CD4-positive, alpha-beta memory T cell (primary cell): ENCODE data around the gene IL17RC. TPM values are rescaled to one million over a fixed set of nuclear protein-coding genes. Genes with fewer than 3 reads are reported as not detected.

Source experiments
- CTCF ChIA-PET: fragments of 350-600 bp; sonication (Branson Sonifier 250); formaldehyde crosslinking; loops from one replicate; lab custom pipeline; 2021; ENCODE audit warnings: inconsistent platforms; ENCODE audit not compliant: partially characterized antibody; lab: Charles Lee
- POLR2A ChIA-PET: fragments of 350-600 bp; sonication (Branson Sonifier 250); formaldehyde crosslinking; loops from one replicate; lab custom pipeline; 2021; ENCODE audit not compliant: partially characterized antibody; lab: Charles Lee
- DNase-seq, 5 donors: peaks; one replicate each; pipeline versions ENCODE4 v3.0.0 to v3.0.0-alpha.2; 2020 to 2022; ENCODE audit warnings: mixed read lengths in 1 of 5
- H3K27ac ChIP-seq: one replicate; pipeline ENCODE4 v1.7.0; 2013; ENCODE audit warnings: low read depth, low read length
- H3K27me3 ChIP-seq: 2 replicates; pipeline ENCODE4 v1.7.0; 2013; ENCODE audit warnings: mild to moderate bottlenecking, low read length, moderate library complexity; ENCODE audit not compliant: insufficient read depth
- H3K36me3 ChIP-seq: 2 replicates; pipeline ENCODE4 v1.7.0; 2013; ENCODE audit warnings: mild to moderate bottlenecking, low read length, moderate library complexity; ENCODE audit not compliant: insufficient read depth
- H3K4me1 ChIP-seq: 2 replicates; pipeline ENCODE4 v1.7.0; 2013; ENCODE audit warnings: mild to moderate bottlenecking, low read length, moderate library complexity; ENCODE audit not compliant: insufficient read depth
- H3K4me3 ChIP-seq, 2 donors: one replicate each; pipeline ENCODE4 v1.7.0; 2013; ENCODE audit warnings: low read length in 2 of 2, mild to moderate bottlenecking in 1 of 2
- H3K9me3 ChIP-seq, 2 donors: one replicate each; pipeline ENCODE4 v1.7.0; 2013; ENCODE audit warnings: low read length in 2 of 2, control low read depth in 1 of 2; ENCODE audit not compliant: control insufficient read depth in 1 of 2
- H3K27ac Mint-ChIP-seq, 7 donors: one replicate each; pipeline ENCODE4 v1.8.0; 2020 to 2021; ENCODE audit warnings: mixed read lengths in 7 of 7, mild to moderate bottlenecking in 6 of 7, inconsistent platforms in 3 of 7, moderate library complexity in 3 of 7
- H3K27me3 Mint-ChIP-seq, 2 donors: one replicate each; pipeline ENCODE4 v1.8.0; 2020 to 2021; ENCODE audit warnings: mixed read lengths in 2 of 2
- H3K36me3 Mint-ChIP-seq, 2 donors: one replicate each; pipeline ENCODE4 v1.8.0; 2020 to 2021; ENCODE audit warnings: mixed read lengths in 2 of 2, inconsistent platforms in 1 of 2, mild to moderate bottlenecking in 1 of 2
- H3K4me1 Mint-ChIP-seq, 4 donors: one replicate each; pipeline ENCODE4 v1.8.0; 2020 to 2021; ENCODE audit warnings: mixed read lengths in 4 of 4, mild to moderate bottlenecking in 1 of 4
- H3K4me3 Mint-ChIP-seq, 8 donors: one replicate each; pipeline ENCODE4 v1.8.0; 2020 to 2021; ENCODE audit warnings: mixed read lengths in 8 of 8, mild to moderate bottlenecking in 7 of 8, moderate library complexity in 6 of 8, inconsistent platforms in 3 of 8
- H3K9me3 Mint-ChIP-seq, 8 donors: one replicate each; pipeline ENCODE4 v1.8.0; 2020 to 2021; ENCODE audit warnings: mixed read lengths in 8 of 8, mild to moderate bottlenecking in 5 of 8, inconsistent platforms in 3 of 8, moderate library complexity in 1 of 8
- intact Hi-C: fragments of 100-400 bp; cut with micrococcal nuclease; formaldehyde crosslinking; loops from one replicate; pipeline ENCODE4 v1.15.1; 2023
- polyA plus RNA-seq, 2 donors: library from polyadenylated mRNA; unstranded; fragments of 300-500 nt; fragmentation: Illumina TruSeq; gene quantifications; one replicate each; pipeline ENCODE4 v1.2.3, GENCODE V29; 2021
- total RNA-seq, 2 experiments: library from RNA; stranded (reverse); gene quantifications; one replicate each; pipeline ENCODE4 v1.2.3, GENCODE V29; 2021

IL17RC gene
- total and polyA plus RNA-seq, 4 experiments from 2014 or later: 0.61 to 8.4 (median 3.4) TPM

- Histone ChIP-seq H3K4me3 (no peak overlapping the region), H3K27me3 (no peaks in the 10 kb centered on the region), H3K36me3 (no peaks in the 10 kb centered on the region), H3K27ac (no peak overlapping the region), H3K9me3 (no peaks in the 10 kb centered on the region), H3K4me1 (peaks cover 10% of the 10 kb centered on the region)
- peaks cover 3 to 19% (median 5%) of the 10 kb centered on the region in 4 donors for H3K4me1 Mint-ChIP-seq
- peaks cover 0 to 2% of the 10 kb centered on the region in 2 donors for H3K27me3 Mint-ChIP-seq
- no peak for DNase-seq
- no peak overlapping the region for H3K4me3 Mint-ChIP-seq
- H3K27ac Mint-ChIP-seq: no peak overlapping the region
- H3K36me3 Mint-ChIP-seq: peaks cover 0 to 11% of the 10 kb centered on the region in 2 donors
- ChIA-PET CTCF (no interaction called here), POLR2A (no interaction called here)
- H3K9me3 Mint-ChIP-seq: no peaks in the 10 kb centered on the region
- intact Hi-C loops: no loop called here
These were observed 30.6 kb upstream of the IL17RC start for GRCh38 chr3:9886328-9886727.

GRCh38 chr3:9887480-9887879 is 29.4 kb upstream of the IL17RC start:
- CTCF ChIA-PET: no interaction called here
- DNase-seq: no peak
- Histone ChIP-seq H3K27ac (no peak overlapping the region), H3K9me3 (no peaks in the 10 kb centered on the region), H3K36me3 (no peaks in the 10 kb centered on the region), H3K4me1 (peaks cover 20% of the 10 kb centered on the region), H3K27me3 (no peaks in the 10 kb centered on the region), H3K4me3 (no peak overlapping the region)
- no peak overlapping the region for H3K27ac Mint-ChIP-seq
- H3K36me3 Mint-ChIP-seq: peaks cover 3 to 15% of the 10 kb centered on the region in 2 donors
- H3K4me1 Mint-ChIP-seq: peaks cover 8 to 26% (median 12%) of the 10 kb centered on the region in 4 donors
- intact Hi-C loops: no loop called here
- no peak overlapping the region for H3K4me3 Mint-ChIP-seq
- POLR2A ChIA-PET: no interaction called here
- H3K9me3 Mint-ChIP-seq: no peaks in the 10 kb centered on the region
- peaks cover 0 to 2% of the 10 kb centered on the region in 2 donors for H3K27me3 Mint-ChIP-seq

GRCh38 chr3:9888540-9888939 is 28.4 kb upstream of the IL17RC start:
- Mint-ChIP-seq H3K4me3 (peak overlapping the region in 2 of 8 donors; percentile 6 to 15), H3K9me3 (no peaks in the 10 kb centered on the region), H3K27me3 (peaks cover 0 to 2% of the 10 kb centered on the region in 2 donors), H3K27ac (peak overlapping the region in 4 of 7 donors; percentile 42 to 99 (median 47)), H3K4me1 (peaks cover 14 to 37% (median 20%) of the 10 kb centered on the region in 4 donors), H3K36me3 (peaks cover 11 to 26% of the 10 kb centered on the region in 2 donors)
- ChIA-PET CTCF (interaction anchor here (3.8 kb wide), 1 partner anchor 25 kb away, joined by 16 read pairs; no protein-coding TSS in a partner anchor), POLR2A (interaction anchor here (0.8 to 6.4 kb wide), 3 partner anchors 44 to 79 kb away, joined by 3 to 75 read pairs (median 7); partner anchors contain the start of gene CRELD1)
- Histone ChIP-seq H3K27ac (no peak overlapping the region), H3K27me3 (no peaks in the 10 kb centered on the region), H3K36me3 (peaks cover 8% of the 10 kb centered on the region), H3K4me1 (peaks cover 24% of the 10 kb centered on the region), H3K4me3 (no peak overlapping the region), H3K9me3 (no peaks in the 10 kb centered on the region)
- DNase-seq: no peak
- intact Hi-C loops: no loop called here

GRCh38 chr3:9889405-9889804 is 27.5 kb upstream of the IL17RC start:
- peak overlapping the region; percentile 100 for H3K27ac ChIP-seq
- peaks cover 18 to 33% of the 10 kb centered on the region in 2 donors for H3K36me3 Mint-ChIP-seq

GRCh38 chr3:9890249-9891071 is 26.4 kb upstream of the IL17RC start, which contains the start of gene JAGN1:
TSS of gene JAGN1 (plus strand) at chr3:9890610. CDS start at chr3:9890723, 113 bp downstream.
- Histone ChIP-seq H3K4me3 (peak within 1 kb of the TSS; percentile 56 to 93), H3K9me3 (no peaks in the 10 kb centered on the region), H3K27me3 (no peaks in the 10 kb centered on the region), H3K36me3 (peaks cover 10% of the 10 kb centered on the region), H3K27ac (peak within 1 kb of the TSS; percentile 100), H3K4me1 (peaks cover 39% of the 10 kb centered on the region)
- POLR2A ChIA-PET: interaction anchor here (0.7 to 6.4 kb wide), 27 partner anchors 11 to 494 kb away, joined by 3 to 75 read pairs (median 5); partner anchors contain the start of genes ARPC4, BRPF1, CIDEC and CRELD1
- CTCF ChIA-PET: interaction anchor here (0.7 to 3.8 kb wide), 8 partner anchors 23 to 636 kb away, joined by 3 to 23 read pairs (median 5); partner anchors contain the start of genes CRELD1 and SEC13
- Mint-ChIP-seq H3K27ac (peak within 1 kb of the TSS; percentile 99 to 100 (median 99)), H3K36me3 (peaks cover 24 to 38% of the 10 kb centered on the region in 2 donors), H3K9me3 (no peaks in the 10 kb centered on the region), H3K27me3 (no peaks in the 10 kb centered on the region), H3K4me3 (peak within 1 kb of the TSS; percentile 94 to 100 (median 98)), H3K4me1 (peaks cover 22 to 51% (median 34%) of the 10 kb centered on the region in 4 donors)
- DNase-seq: peak; percentile 87 to 92 (median 89)
- intact Hi-C loops: loop anchor here (1.0 to 2.0 kb wide), 10 partner anchors 22 to 493 kb away; partner anchors contain the start of genes CRELD1, EMC3, FANCD2 and MTMR14

More at GRCh38 chr3:9889405-9889804, 27.5 kb upstream of the IL17RC start:
- CTCF ChIA-PET: interaction anchor here (3.1 to 3.8 kb wide), 3 partner anchors 25 to 57 kb away, joined by 16 to 23 read pairs (median 16); partner anchors contain the start of gene CRELD1
- intact Hi-C loops: no loop called here
- H3K4me1 ChIP-seq: peaks cover 32% of the 10 kb centered on the region
- peak overlapping the region in 5 of 8 donors; percentile 27 to 98 (median 96) for H3K4me3 Mint-ChIP-seq
- peak overlapping the region; percentile 30 to 100 (median 99) for H3K27ac Mint-ChIP-seq
- H3K9me3 Mint-ChIP-seq: no peaks in the 10 kb centered on the region
- no peak for DNase-seq
- H3K36me3 ChIP-seq: peaks cover 10% of the 10 kb centered on the region
- H3K9me3 ChIP-seq: no peaks in the 10 kb centered on the region
- H3K27me3 ChIP-seq: no peaks in the 10 kb centered on the region
- no peak overlapping the region for H3K4me3 ChIP-seq
- POLR2A ChIA-PET: interaction anchor here (0.8 to 6.4 kb wide), 13 partner anchors 12 to 359 kb away, joined by 3 to 75 read pairs (median 12); partner anchors contain the start of genes ARPC4, CRELD1, EMC3 and IL17RE
- no peaks in the 10 kb centered on the region for H3K27me3 Mint-ChIP-seq
- peaks cover 17 to 45% (median 27%) of the 10 kb centered on the region in 4 donors for H3K4me1 Mint-ChIP-seq

GRCh38 chr3:9891072-9891622 is 25.8 kb upstream of the IL17RC start:
- Mint-ChIP-seq H3K9me3 (no peaks in the 10 kb centered on the region), H3K27me3 (no peaks in the 10 kb centered on the region), H3K27ac (peak overlapping the region; percentile 99 to 100 (median 99)), H3K36me3 (peaks cover 24 to 38% of the 10 kb centered on the region in 2 donors), H3K4me3 (peak overlapping the region; percentile 94 to 100 (median 98)), H3K4me1 (peaks cover 24 to 51% (median 38%) of the 10 kb centered on the region in 4 donors)
- peak overlapping the region; percentile 100 for H3K27ac ChIP-seq
- no peaks in the 10 kb centered on the region for H3K27me3 ChIP-seq
- no peaks in the 10 kb centered on the region for H3K9me3 ChIP-seq
- CTCF ChIA-PET: interaction anchor here (1.3 to 3.8 kb wide), 7 partner anchors 9 to 431 kb away, joined by 4 to 23 read pairs (median 5); partner anchors contain the start of genes CRELD1 and SEC13
- intact Hi-C loops: loop anchor here (2.0 kb wide), 1 partner anchor 22 kb away; no protein-coding TSS in a partner anchor
- POLR2A ChIA-PET: interaction anchor here (0.6 to 6.4 kb wide), 22 partner anchors 11 to 848 kb away, joined by 3 to 75 read pairs (median 6); partner anchors contain the start of genes ARPC4, BRPF1, CIDEC and CRELD1
- peak overlapping the region; percentile 56 to 93 for H3K4me3 ChIP-seq
- DNase-seq: no peak
- H3K36me3 ChIP-seq: peaks cover 10% of the 10 kb centered on the region
- peaks cover 39% of the 10 kb centered on the region for H3K4me1 ChIP-seq
